ENCODE measurements around the gene SERPINA5. TPM values are rescaled to one million over a fixed set of nuclear protein-coding genes. Genes with fewer than 3 reads are reported as not detected.
"Not testable (repeated sequence)": the region's sequence is repeated elsewhere in the genome, so short reads cannot be mapped to it uniquely, and the experiment has no call there.

The SERPINA5 gene
- total RNA-seq, 2 experiments from 2014 or later = not detected

- H3K27me3 Mint-ChIP-seq = no peaks in the 10 kb centered on the region
- H3K4me1 Mint-ChIP-seq = no peaks in the 10 kb centered on the region
- no peak overlapping the region for H3K4me3 Mint-ChIP-seq
- no peaks in the 10 kb centered on the region for H3K9me3 Mint-ChIP-seq
- no peak for DNase-seq
- no peaks in the 10 kb centered on the region for H3K36me3 Mint-ChIP-seq (ENCODE audit: low read depth)
- CTCF ChIA-PET = no interaction called here
- POLR2A ChIA-PET = no interaction called here
- no peak overlapping the region for H3K27ac Mint-ChIP-seq
Observed at GRCh38 chr14:94636744-94637412, 55.7 kb downstream of the SERPINA5 start.

GRCh38 chr14:94637814-94638213, 56.6 kb downstream of the SERPINA5 start:
- not testable (repeated sequence) for H3K27ac Mint-ChIP-seq; H3K36me3 Mint-ChIP-seq (ENCODE audit: low read depth)

GRCh38 chr14:94638339-94638738, 57.1 kb downstream of the SERPINA5 start:
- POLR2A ChIA-PET = no interaction called here
- CTCF ChIA-PET = no interaction called here
- Mint-ChIP-seq H3K4me1 (no peaks in the 10 kb centered on the region), H3K4me3 (no peak overlapping the region), H3K36me3 (ENCODE audit: low read depth) (no peaks in the 10 kb centered on the region), H3K9me3 (no peaks in the 10 kb centered on the region), H3K27me3 (no peaks in the 10 kb centered on the region), H3K27ac (no peak overlapping the region)
- DNase-seq = no peak

More at GRCh38 chr14:94637814-94638213, 56.6 kb downstream of the SERPINA5 start:
- POLR2A ChIA-PET, H3K27me3 Mint-ChIP-seq, H3K4me1 Mint-ChIP-seq, H3K9me3 Mint-ChIP-seq, DNase-seq, CTCF ChIA-PET, H3K4me3 Mint-ChIP-seq: not testable (repeated sequence)

GRCh38 chr14:94638961-94639817, 58.0 kb downstream of the SERPINA5 start:
- Mint-ChIP-seq H3K27me3 (no peaks in the 10 kb centered on the region), H3K4me1 (no peaks in the 10 kb centered on the region), H3K9me3 (no peaks in the 10 kb centered on the region), H3K4me3 (no peak overlapping the region), H3K27ac (no peak overlapping the region), H3K36me3 (ENCODE audit: low read depth) (no peaks in the 10 kb centered on the region)
- CTCF ChIA-PET = no interaction called here
- DNase-seq = no peak
- POLR2A ChIA-PET = no interaction called here

- ChIA-PET CTCF (no interaction called here), POLR2A (no interaction called here)
- no peak for DNase-seq
- Mint-ChIP-seq H3K9me3 (peaks cover 1% of the 10 kb centered on the region), H3K27ac (no peak overlapping the region), H3K27me3 (no peaks in the 10 kb centered on the region), H3K4me1 (no peaks in the 10 kb centered on the region), H3K4me3 (no peak overlapping the region), H3K36me3 (ENCODE audit: low read depth) (no peaks in the 10 kb centered on the region)
Observed at GRCh38 chr14:94640721-94641631, 59.8 kb downstream of the SERPINA5 start.

GRCh38 chr14:94641632-94641955, 60.4 kb downstream of the SERPINA5 start:
- no peak for DNase-seq
- H3K9me3 Mint-ChIP-seq = peaks cover 3% of the 10 kb centered on the region
- CTCF ChIA-PET = no interaction called here
- no peaks in the 10 kb centered on the region for H3K4me1 Mint-ChIP-seq
- no peaks in the 10 kb centered on the region for H3K36me3 Mint-ChIP-seq (ENCODE audit: low read depth)
- POLR2A ChIA-PET = no interaction called here
- H3K27ac Mint-ChIP-seq = no peak overlapping the region
- H3K4me3 Mint-ChIP-seq = no peak overlapping the region
- no peaks in the 10 kb centered on the region for H3K27me3 Mint-ChIP-seq

Other genes with a start within 250 kb of the SERPINA5 start
- not detected for gene SERPINA2, start 214.7 kb upstream of the SERPINA5 start, total RNA-seq
- gene SERPINA1, start 192.8 kb upstream of the SERPINA5 start, total RNA-seq = under 1 TPM; 0.43 to 0.53 TPM
- gene SERPINA11, start 128.6 kb upstream of the SERPINA5 start, total RNA-seq = not detected
- not detected for gene SERPINA9, start 105.2 kb upstream of the SERPINA5 start, total RNA-seq
- gene SERPINA12, start 72.0 kb upstream of the SERPINA5 start, total RNA-seq = not detected
- not detected for gene SERPINA4, start 20.0 kb upstream of the SERPINA5 start, total RNA-seq
- not detected for gene SERPINA3, start 31.0 kb downstream of the SERPINA5 start, total RNA-seq
- not detected for gene GSC, start 188.7 kb downstream of the SERPINA5 start, total RNA-seq